GM19239 (cell line): ENCODE results near the gene MLEC.
"Not testable (repeated sequence)": the region's sequence is repeated elsewhere in the genome, so short reads cannot be mapped to it uniquely, and the experiment has no call there.

Experiments
- DNase-seq: peaks from one replicate; pipeline ENCODE4 v3.0.0; 2011; ENCODE audit warnings: low spot score; ENCODE audit not compliant: insufficient read length
- FAIRE-seq: peaks from 2 replicates; lab custom pipeline; 2011; peaks lifted over from hg19 to GRCh38; lab: Jason Lieb, UNC

The MLEC gene

GRCh38 chr12:120719072-120719471 lies 32.1 kb downstream of the MLEC start:
- FAIRE-seq (peak; percentile 89), DNase-seq (no peak)

GRCh38 chr12:120719496-120720233 lies 32.7 kb downstream of the MLEC start:
- FAIRE-seq (peak; percentile 35), DNase-seq (no peak)

- FAIRE-seq (peak; percentile 14), DNase-seq (no peak)
Observed at GRCh38 chr12:120720234-120720986, 33.5 kb downstream of the MLEC start.

- no peak for DNase-seq
- FAIRE-seq = no peak
Observed at GRCh38 chr12:120720987-120721801, 34.2 kb downstream of the MLEC start.

GRCh38 chr12:120721866-120722265 lies 34.9 kb downstream of the MLEC start:
- DNase-seq (no peak), FAIRE-seq (peak; percentile 92)

GRCh38 chr12:120722784-120723183 lies 35.8 kb downstream of the MLEC start:
- FAIRE-seq (no peak), DNase-seq (no peak)

GRCh38 chr12:120724720-120725119 lies 37.8 kb downstream of the MLEC start:
- DNase-seq (no peak), FAIRE-seq (no peak)

- DNase-seq = no peak
- FAIRE-seq = no peak
Observed at GRCh38 chr12:120725151-120725658, 38.3 kb downstream of the MLEC start.

GRCh38 chr12:120725659-120726509 lies 38.9 kb downstream of the MLEC start, which contains the start of gene ACADS:
TSS of gene ACADS (plus strand) at chr12:120725826. CDS start at chr12:120725886, 60 bp downstream.
- DNase-seq (peak; percentile 99), FAIRE-seq (peak; percentile 82)

GRCh38 chr12:120726510-120726793 lies 39.5 kb downstream of the MLEC start:
- DNase-seq (no peak), FAIRE-seq (no peak)

GRCh38 chr12:120726961-120727360 lies 40.0 kb downstream of the MLEC start:
- FAIRE-seq (no peak), DNase-seq (no peak)

GRCh38 chr12:120732198-120732597 lies 45.2 kb downstream of the MLEC start:
- DNase-seq, FAIRE-seq: not testable (repeated sequence)

- FAIRE-seq = no peak
- no peak for DNase-seq
Observed at GRCh38 chr12:120733574-120733973, 46.6 kb downstream of the MLEC start.

GRCh38 chr12:120734210-120734609 lies 47.3 kb downstream of the MLEC start:
- FAIRE-seq = no peak
- DNase-seq = no peak

GRCh38 chr12:120735181-120735580 lies 48.2 kb downstream of the MLEC start:
- no peak for FAIRE-seq
- DNase-seq = no peak

GRCh38 chr12:120736404-120737331 lies 49.7 kb downstream of the MLEC start:
- FAIRE-seq = no peak

GRCh38 chr12:120737557-120738251 lies 50.8 kb downstream of the MLEC start:
- FAIRE-seq = no peak
- no peak for DNase-seq

More at GRCh38 chr12:120736404-120737331, 49.7 kb downstream of the MLEC start:
- DNase-seq = no peak
